Large intestine (tissue), 3 donors: ENCODE data around the gene RPS6KL1. TPM values are rescaled to one million over a fixed set of nuclear protein-coding genes. Genes with fewer than 3 reads are reported as not detected.

ENCODE experiments used
- DNase-seq, 2 donors: peaks; one replicate each; pipeline versions ENCODE4 v3.0.0 to v3.0.0-alpha.2; 2013
- H3K27ac ChIP-seq: one replicate; pipeline ENCODE4 v1.5.1; 2013; ENCODE audit warnings: low read length
- H3K27me3 ChIP-seq: 2 replicates; pipeline ENCODE4 v1.6.1; 2013; ENCODE audit warnings: low read length; ENCODE audit not compliant: control insufficient read depth, insufficient read depth
- H3K36me3 ChIP-seq: 2 replicates; pipeline ENCODE4 v1.6.1; 2013; ENCODE audit warnings: low read length; ENCODE audit not compliant: control insufficient read depth, insufficient read depth
- H3K4me1 ChIP-seq: one replicate; pipeline ENCODE4 v1.6.1; 2013; ENCODE audit warnings: low read length; ENCODE audit not compliant: control insufficient read depth, insufficient read depth
- H3K4me3 ChIP-seq: one replicate; pipeline ENCODE4 v1.5.1; 2013; ENCODE audit warnings: low read length
- H3K9me3 ChIP-seq: one replicate; pipeline ENCODE4 v1.6.1; 2013; ENCODE audit warnings: mild to moderate bottlenecking, low read depth, low read length, moderate library complexity; ENCODE audit not compliant: control insufficient read depth
- WGBS: methylation state at CpG from one replicate; pipeline ENCODE4 v1.1.5; 2013; ENCODE audit warnings: low lambda C conversion rate; ENCODE audit not compliant: insufficient coverage; 5-methylcytosine and 5-hydroxymethylcytosine counted together
- polyA plus RNA-seq: library from polyadenylated mRNA; unstranded; fragments of 120-200 nt; gene quantifications from one replicate; pipeline ENCODE4 v1.2.1, GENCODE V29; 2013

RPS6KL1 gene
- polyA plus RNA-seq, 1 donor, result 5.4 TPM

DNA sequence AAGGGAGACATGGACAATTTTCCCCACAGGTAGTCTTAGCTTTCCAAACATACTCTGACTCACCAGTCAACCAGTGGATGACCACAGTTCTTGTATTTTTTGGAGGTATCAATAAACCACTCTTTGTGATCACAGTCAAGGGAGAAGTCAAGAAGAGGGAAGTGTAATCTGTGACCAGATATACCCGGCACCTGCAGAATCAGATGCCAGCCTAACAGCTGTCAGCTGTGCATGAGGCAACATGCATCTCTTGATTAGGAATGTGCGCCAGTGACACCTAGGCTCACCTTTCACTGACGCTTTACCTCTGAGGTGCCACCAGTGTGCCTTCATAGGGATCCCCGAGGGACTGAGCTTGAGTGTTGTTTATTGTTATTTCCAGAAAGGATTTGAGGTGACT is 67.1 kb downstream of the RPS6KL1 start:
- no peaks in the 10 kb centered on the region for H3K9me3 ChIP-seq
- H3K36me3 ChIP-seq, result no peaks in the 10 kb centered on the region
- H3K27me3 ChIP-seq, result no peaks in the 10 kb centered on the region
- WGBS, result no CpG with 5 or more reads among the region's 4 CpGs
- no peak overlapping the region for H3K4me3 ChIP-seq
- no peak overlapping the region for H3K27ac ChIP-seq
- peaks cover 8% of the 10 kb centered on the region for H3K4me1 ChIP-seq
- no peak for DNase-seq

DNA sequence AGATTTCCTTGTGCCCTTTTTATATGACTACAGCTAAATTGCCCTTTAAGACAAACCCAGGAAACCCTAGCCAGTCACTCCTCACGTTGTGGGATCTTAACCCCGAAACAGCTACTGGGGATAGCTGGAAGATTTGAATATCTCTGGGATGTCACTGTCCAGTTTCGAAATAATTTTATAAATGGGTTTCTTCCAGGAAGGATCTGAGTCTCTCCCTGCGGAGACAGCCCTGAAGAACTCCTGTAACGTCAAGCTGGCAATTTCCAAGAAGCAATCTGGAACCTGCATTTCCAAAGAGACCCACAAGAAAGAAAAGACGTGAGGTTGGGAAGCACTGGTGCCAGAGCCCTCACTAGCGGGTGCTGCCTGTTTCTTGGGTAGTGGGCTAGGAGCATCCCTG is 68.0 kb downstream of the RPS6KL1 start:
- no peaks in the 10 kb centered on the region for H3K27me3 ChIP-seq

More for the DNA sequence above, 68.0 kb downstream of the RPS6KL1 start:
- DNase-seq, result no peak
- Histone ChIP-seq H3K27ac (no peak overlapping the region), H3K9me3 (no peaks in the 10 kb centered on the region), H3K4me3 (no peak overlapping the region), H3K36me3 (no peaks in the 10 kb centered on the region), H3K4me1 (peaks cover 8% of the 10 kb centered on the region)
- WGBS, result no CpG with 5 or more reads among the region's 7 CpGs

Other genes with a start within 250 kb of the RPS6KL1 start
- gene AREL1, start 210.2 kb downstream of the RPS6KL1 start, polyA plus RNA-seq, result 23.5 TPM
- gene FCF1, start 210.1 kb downstream of the RPS6KL1 start, polyA plus RNA-seq, result 41.3 TPM
- 52.9 TPM for gene YLPM1, start 159.9 kb downstream of the RPS6KL1 start, polyA plus RNA-seq
- 1.5 TPM for gene PROX2, start 47.1 kb downstream of the RPS6KL1 start, polyA plus RNA-seq
- 105 TPM for gene DLST, start 41.3 kb downstream of the RPS6KL1 start, polyA plus RNA-seq
- gene PGF, start 32.3 kb upstream of the RPS6KL1 start, polyA plus RNA-seq, result 9.1 TPM
- gene EIF2B2, start 79.7 kb upstream of the RPS6KL1 start, polyA plus RNA-seq, result 39.8 TPM
- 21.8 TPM for gene MLH3, start 128.2 kb upstream of the RPS6KL1 start, polyA plus RNA-seq
- gene ACYP1, start 140.8 kb upstream of the RPS6KL1 start, polyA plus RNA-seq, result 30.3 TPM
- 4.5 TPM for gene ZC2HC1C, start 146.4 kb upstream of the RPS6KL1 start, polyA plus RNA-seq
- 72.8 TPM for gene NEK9, start 203.8 kb upstream of the RPS6KL1 start, polyA plus RNA-seq